Kidney glomerular epithelial cell (primary cell): ENCODE data around the gene FEM1B.

ENCODE experiments used
- DNase-seq: peaks from one replicate; lab custom pipeline; 2025; lab: John Stamatoyannopoulos, UW

FEM1B gene

DNA sequence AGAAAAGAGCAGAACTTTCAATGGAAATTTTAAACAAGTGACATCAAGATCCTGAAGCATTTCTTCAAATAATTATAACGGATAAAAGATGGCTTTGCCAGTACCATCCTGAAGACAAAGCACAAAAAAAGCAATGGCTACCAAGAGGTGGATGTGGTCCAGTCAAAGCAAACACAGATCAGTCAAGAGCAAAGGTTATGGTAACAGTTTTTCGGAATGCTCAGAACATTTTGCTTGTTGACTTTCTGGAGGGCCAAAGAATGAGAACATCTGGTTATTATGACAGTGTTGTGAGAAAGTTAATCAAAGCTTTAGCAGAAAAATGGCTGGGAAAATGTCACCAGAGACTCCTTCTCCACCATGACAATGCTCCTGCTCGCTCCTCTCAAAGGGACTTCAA, 31.5 kb downstream of the FEM1B start:
- no peak for DNase-seq

DNA sequence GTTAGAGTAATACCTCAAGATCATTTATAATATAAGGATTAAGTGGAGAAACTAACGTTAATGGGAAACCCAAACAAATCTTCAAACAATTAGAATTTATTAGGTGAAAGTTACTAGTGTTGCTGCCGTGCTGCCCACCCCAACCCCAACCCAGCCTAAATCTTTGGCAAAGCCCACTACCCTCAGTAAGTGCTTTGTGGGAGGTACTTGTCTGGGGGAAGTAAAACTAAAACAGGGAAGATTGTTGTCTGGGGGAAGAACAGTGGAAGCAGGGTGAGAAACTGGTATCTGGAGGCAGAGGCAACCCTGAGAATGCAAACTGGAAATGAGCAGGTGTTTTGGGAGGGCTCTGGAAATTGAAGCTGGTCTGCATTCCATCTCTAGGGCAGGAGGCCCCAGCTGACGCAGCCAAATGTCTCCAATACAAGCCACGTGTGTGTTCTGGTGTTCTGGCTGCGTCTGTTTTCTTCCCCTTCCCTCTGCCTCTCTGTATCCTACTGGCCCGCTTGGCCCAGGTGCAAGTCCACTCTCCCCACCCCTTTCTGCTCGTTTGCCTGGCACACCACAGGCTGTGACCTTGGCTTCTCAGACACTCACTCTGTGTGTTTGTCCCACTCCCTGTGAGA, 32.7 kb downstream of the FEM1B start:
- DNase-seq: no peak

- DNase-seq: no peak
These were observed 33.4 kb downstream of the FEM1B start for GRCh38 chr15:68310804-68311463.

- DNase-seq: no peak
These were observed 33.9 kb downstream of the FEM1B start for GRCh38 chr15:68311464-68311835.

DNA sequence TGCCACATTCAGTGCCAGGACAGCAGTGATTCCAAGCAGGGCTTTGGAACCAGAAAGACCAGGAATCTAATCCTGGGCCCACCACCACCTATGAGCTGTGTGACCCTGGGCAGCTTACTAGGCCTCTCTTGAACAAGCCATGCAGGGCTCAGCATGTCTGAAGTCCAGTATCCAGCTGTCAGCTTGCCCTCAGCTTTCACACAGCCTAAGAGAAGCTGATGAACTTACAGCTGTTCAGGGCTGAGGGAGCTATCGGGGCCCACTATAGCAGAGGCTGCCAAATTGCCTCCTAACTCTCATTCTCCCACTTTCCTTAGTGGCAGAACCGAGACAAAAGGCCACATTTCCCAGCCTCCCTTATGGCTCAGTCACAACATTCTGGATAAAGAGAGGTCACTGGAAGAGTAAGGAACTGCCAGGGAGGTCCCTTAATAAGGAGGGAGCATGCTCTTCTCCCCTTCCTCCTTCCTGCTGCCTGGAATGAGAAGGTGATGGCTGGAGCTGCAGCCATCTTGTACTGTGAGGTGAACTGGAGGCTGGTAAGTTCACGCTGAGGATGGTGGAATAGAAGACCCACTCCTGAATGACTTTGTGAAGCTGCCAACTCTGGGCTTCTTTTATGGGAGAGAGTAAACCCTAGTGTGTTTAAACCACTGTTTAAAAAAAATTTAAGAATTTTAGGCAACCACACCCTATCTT, 34.5 kb downstream of the FEM1B start:
- no peak for DNase-seq

- DNase-seq: no peak
These were observed 35.2 kb downstream of the FEM1B start for GRCh38 chr15:68312701-68313204.

DNA sequence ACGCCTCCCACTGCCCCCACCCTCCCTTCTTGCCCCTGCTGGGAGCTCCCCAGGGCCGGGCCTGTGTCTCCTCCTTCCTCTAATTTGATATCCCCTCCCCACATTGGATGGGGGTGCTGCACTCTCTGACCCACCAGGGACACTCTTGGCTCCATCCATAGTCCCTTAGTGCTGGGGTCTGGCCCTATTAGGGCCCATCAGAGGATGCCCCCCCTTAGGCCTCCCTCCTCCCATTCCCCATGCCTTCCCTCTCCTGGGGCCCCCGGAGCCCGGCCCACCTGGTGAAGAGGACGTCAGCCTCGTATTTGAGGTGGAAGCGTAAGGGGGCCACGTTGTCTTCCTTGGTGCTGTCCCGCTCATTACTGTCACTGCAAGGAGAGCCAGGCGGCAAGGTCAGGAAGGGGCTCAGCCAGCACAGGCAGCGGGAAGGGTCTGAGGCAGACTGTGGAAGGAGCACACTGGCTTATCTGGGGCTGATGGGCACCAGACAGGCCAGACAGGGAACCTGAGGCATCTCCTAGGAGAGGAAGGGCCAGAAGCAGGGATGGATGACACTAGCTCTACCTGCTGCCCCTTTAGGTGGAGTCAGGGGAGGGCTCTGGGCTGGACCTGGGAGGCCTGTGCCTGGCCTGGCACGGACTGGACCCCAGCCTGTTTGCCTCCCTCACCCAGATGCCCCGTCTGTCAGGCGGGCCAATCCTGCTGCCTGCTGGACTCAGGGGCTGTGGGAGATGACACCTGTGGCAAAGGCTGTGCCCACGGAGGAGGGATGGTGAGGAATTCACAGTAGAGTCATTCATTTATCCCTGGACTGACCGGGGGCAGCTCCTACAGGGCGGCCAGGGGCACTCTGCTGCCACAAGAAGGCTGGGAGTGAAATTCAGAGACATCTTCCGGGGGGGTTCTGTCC, 36.2 kb downstream of the FEM1B start:
- no peak for DNase-seq

DNA sequence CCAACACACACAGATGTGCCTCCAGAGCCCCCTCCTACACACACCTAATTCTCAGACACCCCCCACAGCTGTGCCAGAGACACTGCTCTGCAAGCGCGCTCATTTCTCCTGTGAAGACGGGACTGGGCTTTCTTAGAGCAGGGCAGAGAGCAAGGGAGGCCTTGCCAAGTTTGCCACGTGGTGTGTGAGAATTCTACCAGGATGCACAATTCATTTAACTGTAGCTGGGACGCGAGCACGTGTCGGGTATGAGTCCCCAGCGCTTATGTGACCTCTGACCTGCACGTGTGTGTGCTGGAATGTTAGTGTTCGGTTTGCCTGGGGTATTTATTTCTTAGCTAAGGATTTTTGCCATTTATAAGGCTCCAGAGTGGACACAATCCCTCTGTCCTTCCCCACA, 37.0 kb downstream of the FEM1B start:
- no peak for DNase-seq

- no peak for DNase-seq
These were observed 37.5 kb downstream of the FEM1B start for GRCh38 chr15:68315035-68315434.

DNA sequence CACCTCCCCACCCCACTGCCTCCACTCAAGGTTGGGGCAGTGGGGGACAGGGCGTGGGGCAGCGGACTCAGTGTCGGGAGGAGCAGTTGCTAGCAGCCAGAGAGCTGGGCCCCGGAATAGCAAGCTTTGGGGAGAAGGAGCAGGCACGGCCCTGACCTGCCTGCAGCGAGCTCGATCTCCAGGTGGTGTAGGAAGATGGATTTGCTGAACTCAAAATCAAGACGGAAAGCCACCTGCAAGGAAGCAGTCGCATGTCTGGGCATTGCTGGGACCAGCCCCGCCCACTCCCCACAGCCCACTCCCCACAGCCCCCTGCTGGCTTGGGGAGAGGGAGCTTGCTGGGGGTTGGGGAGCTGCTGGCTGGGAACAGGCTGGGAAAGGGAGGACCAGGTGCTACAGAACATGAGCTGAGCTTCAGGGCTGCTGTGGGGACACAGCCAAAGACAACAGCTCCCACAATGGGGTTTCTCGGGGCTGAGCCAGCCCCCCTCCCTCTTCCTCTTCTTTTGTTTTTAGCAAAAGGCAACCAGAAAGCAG, 38.0 kb downstream of the FEM1B start:
- no peak for DNase-seq

- DNase-seq: no peak
These were observed 38.7 kb downstream of the FEM1B start for GRCh38 chr15:68316061-68316804.

DNA sequence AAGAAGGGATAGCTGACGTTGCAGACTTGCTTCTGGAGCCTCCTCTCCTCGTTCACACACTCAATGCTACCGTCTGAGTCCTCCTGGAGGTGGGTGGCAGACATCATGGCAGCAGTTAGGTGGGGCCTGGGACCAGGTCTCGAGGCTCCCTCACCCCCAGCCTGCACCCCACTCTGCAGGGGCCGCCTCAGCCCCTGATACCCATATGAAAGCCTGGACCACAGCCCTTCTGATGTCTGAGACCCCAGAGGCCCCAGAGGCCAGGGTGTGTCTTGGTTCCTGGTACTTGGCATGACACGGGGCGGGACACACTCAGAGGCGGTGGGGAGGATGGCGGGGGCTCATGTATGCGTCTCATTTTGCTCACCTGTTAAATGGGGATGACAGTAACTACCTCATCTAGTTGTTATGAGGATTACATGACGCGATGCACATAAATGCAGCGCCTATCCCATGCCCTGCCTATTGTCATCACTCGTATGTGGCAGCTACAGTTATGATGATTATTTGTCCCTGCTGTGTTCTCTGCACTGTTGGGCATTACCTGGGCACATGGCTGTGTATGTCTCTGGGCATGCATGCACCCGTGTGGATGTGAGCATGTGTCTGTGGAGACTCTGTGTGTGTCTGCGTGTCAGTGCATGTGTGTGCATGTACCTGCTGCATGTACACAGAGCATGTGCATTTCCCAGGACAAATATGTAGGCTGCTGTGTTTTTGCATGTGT, 39.9 kb downstream of the FEM1B start:
- DNase-seq: no peak

- DNase-seq: no peak
These were observed 40.7 kb downstream of the FEM1B start for GRCh38 chr15:68318008-68318835.

DNA sequence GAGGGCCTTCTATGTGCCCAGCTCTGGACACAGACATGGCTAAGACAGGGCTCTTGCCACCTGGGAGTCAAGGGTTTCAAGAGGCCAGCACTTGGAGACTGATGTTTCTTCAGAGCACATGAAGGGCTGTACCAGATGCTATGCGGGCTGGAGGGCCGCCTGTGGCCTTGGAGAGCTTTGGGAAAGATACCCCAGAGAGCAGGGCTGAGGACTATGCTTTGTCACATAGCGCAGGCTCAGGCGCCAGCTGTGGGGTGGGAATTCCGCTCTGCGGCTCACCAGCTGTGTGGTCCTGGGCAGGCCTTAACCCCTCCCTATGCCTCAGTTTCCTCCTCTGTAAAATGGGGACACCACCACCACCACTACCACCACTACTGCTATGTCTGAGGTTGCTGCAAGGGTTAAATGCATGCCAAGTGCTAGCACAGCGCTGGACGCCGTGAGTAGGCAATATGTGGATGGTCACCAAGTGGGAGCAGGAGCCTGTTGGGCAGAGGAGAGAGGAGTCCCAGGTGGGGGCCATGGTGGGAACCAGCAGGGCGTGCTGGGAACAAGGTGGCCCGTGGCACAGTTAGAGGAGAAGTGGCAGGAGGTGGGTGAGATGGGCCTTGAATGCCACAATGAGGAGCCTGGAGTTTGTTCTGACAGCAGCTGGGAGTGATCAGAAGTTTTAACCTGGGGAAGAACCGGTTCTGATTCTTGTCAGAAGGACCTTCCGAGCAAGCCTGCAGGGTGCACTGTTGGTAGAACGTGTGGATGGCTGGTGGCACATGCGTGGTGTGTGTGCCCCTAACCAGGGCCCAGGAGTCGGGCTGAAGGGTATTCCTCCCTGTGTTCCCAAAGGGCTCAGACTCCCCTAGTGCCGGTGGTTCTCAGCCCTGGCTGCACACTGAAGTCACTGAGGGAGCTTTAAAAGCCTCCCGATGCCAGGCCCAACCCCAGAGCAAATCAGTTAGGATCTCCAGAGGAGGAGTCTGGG, 41.7 kb downstream of the FEM1B start:
- DNase-seq: no peak

GRCh38 chr15:68319997-68320396, 42.5 kb downstream of the FEM1B start:
- no peak for DNase-seq

GRCh38 chr15:68321229-68321628, 43.7 kb downstream of the FEM1B start:
- DNase-seq: no peak

DNA sequence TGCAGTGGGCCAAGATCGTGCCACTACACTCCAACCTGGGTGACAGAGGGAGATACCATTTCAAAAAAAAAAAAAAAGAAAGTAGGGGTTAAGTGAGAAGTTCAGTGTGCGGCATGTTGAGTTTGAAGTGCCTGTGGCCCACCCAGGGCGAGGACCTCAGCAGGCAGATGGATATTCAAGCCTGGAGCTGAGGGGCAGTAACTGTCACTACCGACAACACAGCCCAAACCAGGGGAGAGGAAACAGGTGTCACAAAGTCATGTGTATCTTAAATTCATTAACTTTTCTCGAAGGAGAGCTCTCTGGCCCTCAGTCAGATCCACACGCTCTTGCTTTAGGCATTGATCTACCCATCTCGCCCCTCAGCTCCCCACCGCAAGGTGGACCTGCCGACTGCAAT, 45.3 kb downstream of the FEM1B start:
- DNase-seq: no peak

GRCh38 chr15:68325726-68326125, 48.2 kb downstream of the FEM1B start:
- no peak for DNase-seq
